Panc1 (cell line): ENCODE measurements around the gene MAPT. TPM values are rescaled to one million over a fixed set of nuclear protein-coding genes. Genes with fewer than 3 reads are reported as not detected.

ENCODE experiments used
- ATAC-seq: fragments of 200-7000 bp; cut with Tn5 transposase; 2 replicates; pipeline ENCODE4 v1.9.1; 2020; ENCODE audit warnings: mild to moderate bottlenecking, moderate library complexity
- BruUV-seq: library from RNA; stranded (reverse); fragments of 400-500 nt; replicated peaks from 2 replicates; lab custom pipeline; 2021; lab: Mats Ljungman, UMichigan
- CTCF ChIA-PET: fragments of 300-600 bp; sonication (Branson Sonifier 250); formaldehyde crosslinking; loops from one replicate; lab custom pipeline; 2022; ENCODE audit warnings: antibody characterized with exemption; lab: Charles Lee
- POLR2A ChIA-PET: fragments of 300-600 bp; sonication (Branson Sonifier 250); formaldehyde crosslinking; loops from one replicate; lab custom pipeline; 2022; ENCODE audit warnings: antibody characterized with exemption; lab: Charles Lee
- DNase-seq: peaks from one replicate; pipeline ENCODE4 v3.0.0-alpha.2; 2010; ENCODE audit warnings: low read depth, low spot score
- H3K27ac ChIP-seq: 2 replicates; pipeline ENCODE4 v1.5.1; 2011; ENCODE audit warnings: mild to moderate bottlenecking, low read length, inconsistent platforms
- H3K27me3 ChIP-seq: fragments of 200-500 bp; sonication (Bioruptor generic); 2 replicates; pipeline ENCODE4 v1.6.0; 2014; ENCODE audit warnings: low read length, inconsistent platforms; ENCODE audit not compliant: control insufficient read depth, insufficient read depth
- H3K36me3 ChIP-seq: fragments of 200-500 bp; sonication (Bioruptor generic); 2 replicates; pipeline ENCODE4 v1.5.1; 2014; ENCODE audit warnings: inconsistent platforms, mild to moderate bottlenecking, low read length, moderate library complexity; ENCODE audit not compliant: control insufficient read depth, insufficient read depth
- H3K4me1 ChIP-seq: 2 replicates; pipeline ENCODE4 v1.5.1; 2011; ENCODE audit warnings: inconsistent platforms, mild to moderate bottlenecking, low read length, moderate library complexity; ENCODE audit not compliant: control insufficient read depth, insufficient read depth
- H3K4me3 ChIP-seq, 2 experiments: 2 replicates each; pipeline ENCODE4 v1.5.1; 2011 to 2012; ENCODE audit warnings: low read depth in 2 of 2, low read length in 2 of 2, mild to moderate bottlenecking in 2 of 2, inconsistent platforms in 1 of 2, moderate library complexity in 1 of 2
- H3K9me3 ChIP-seq: fragments of 200-500 bp; sonication (Bioruptor generic); 2 replicates; pipeline ENCODE4 v1.5.1; 2014; ENCODE audit warnings: low read depth, mild to moderate bottlenecking, inconsistent platforms, low read length, moderate library complexity; ENCODE audit not compliant: control insufficient read depth, insufficient read depth
- CTCF ChIP-seq: fragments of 450-650 bp; IDR thresholded peaks from 2 replicates; pipeline ENCODE4 v1.5.1; 2017; ENCODE audit warnings: mild to moderate bottlenecking
- POLR2AphosphoS5 ChIP-seq: IDR thresholded peaks from 2 replicates; pipeline ENCODE4 v1.6.1; 2012; ENCODE audit warnings: mild to moderate bottlenecking, low read depth, low read length, moderate library complexity
- REST ChIP-seq, 2 experiments: IDR thresholded peaks; 2 replicates each; pipeline ENCODE4 v1.6.1; 2011 to 2012; ENCODE audit warnings: low read depth in 2 of 2, control low read depth in 1 of 2, low read length in 1 of 2, mild to moderate bottlenecking in 1 of 2, moderate library complexity in 1 of 2; ENCODE audit not compliant: insufficient read depth in 1 of 2
- SIN3A ChIP-seq: IDR thresholded peaks from 2 replicates; pipeline ENCODE4 v1.6.1; 2012; ENCODE audit warnings: low read depth, mild to moderate bottlenecking, low read length, moderate library complexity, borderline replicate concordance; ENCODE audit not compliant: insufficient read depth
- TCF7L2 ChIP-seq: IDR thresholded peaks from 2 replicates; pipeline ENCODE4 v1.6.1; 2011; ENCODE audit warnings: mild to moderate bottlenecking, low read depth, low read length, inconsistent platforms
- in situ Hi-C: cut with HindIII; loops from 2 replicates; pipeline ENCODE4 v1.10.0; 2016; ENCODE audit warnings: low sequenced_read_pairs, low pct_unique_long_range_greater_than_20kb
- intact Hi-C: fragments of 100-400 bp; cut with micrococcal nuclease; formaldehyde crosslinking; loops from one replicate; pipeline ENCODE4 v1.10.0; 2022; ENCODE audit not compliant: unreplicated experiment
- total RNA-seq: library from RNA; stranded (reverse); gene quantifications from one replicate; pipeline ENCODE4 v1.2.1, GENCODE V29; 2021; ENCODE audit not compliant: unreplicated experiment

Gene MAPT
- total RNA-seq, 1 experiment from 2014 or later: 0.59 TPM

- no peak for TF ChIP-seq REST (IDR thresholded peaks at IDR 0.05; ENCODE audit: insufficient read depth in 1 of 2, low read depth in 2 of 2, low read length in 1 of 2)
- in situ Hi-C loops: no loop called here
- Histone ChIP-seq H3K4me1 (no peaks in the 10 kb centered on the region), H3K4me3 (no peak overlapping the region), H3K36me3 (no peaks in the 10 kb centered on the region), H3K27me3 (no peaks in the 10 kb centered on the region; the same call in 1 of the 2 replicates), H3K27ac (no peak overlapping the region), H3K9me3 (no peaks in the 10 kb centered on the region)
- no TSS peak for BruUV-seq
- CTCF ChIA-PET: no interaction called here
- ATAC-seq (no peak), DNase-seq (no peak)
- POLR2A ChIA-PET: no interaction called here
- intact Hi-C loops: no loop called here
Measured at GRCh38 chr17:45904866-45905265, 10.5 kb downstream of the MAPT start.

- no peaks in the 10 kb centered on the region for H3K36me3 ChIP-seq
- H3K27me3 ChIP-seq: no peaks in the 10 kb centered on the region; the same call in 1 of the 2 replicates
- no peak overlapping the region for H3K4me3 ChIP-seq
- BruUV-seq: no TSS peak
- no peak for ATAC-seq
- POLR2A ChIA-PET: no interaction called here
- H3K4me1 ChIP-seq: no peaks in the 10 kb centered on the region
- H3K27ac ChIP-seq: no peak overlapping the region
- CTCF ChIA-PET: no interaction called here
- TF ChIP-seq POLR2AphosphoS5 (no peak), SIN3A (no peak), TCF7L2 (no peak), REST (IDR thresholded peaks at IDR 0.05; ENCODE audit: insufficient read depth in 1 of 2, low read depth in 2 of 2, low read length in 1 of 2) (no peak), CTCF (no peak)
- in situ Hi-C loops: no loop called here
- intact Hi-C loops: no loop called here
- DNase-seq: no peak
- H3K9me3 ChIP-seq: no peaks in the 10 kb centered on the region
Measured at GRCh38 chr17:45905814-45906213, 11.5 kb downstream of the MAPT start.
